ENCODE measurements around the gene PKMYT1. TPM values are rescaled to one million over a fixed set of nuclear protein-coding genes. Genes with fewer than 3 reads are reported as not detected.
A peak's percentile ranks its signal among the peaks of the same experiment; 100 is the strongest.

The PKMYT1 gene
- total and polyA plus RNA-seq, 2 experiments from 2014 or later = 90.9 to 100 TPM

DNA sequence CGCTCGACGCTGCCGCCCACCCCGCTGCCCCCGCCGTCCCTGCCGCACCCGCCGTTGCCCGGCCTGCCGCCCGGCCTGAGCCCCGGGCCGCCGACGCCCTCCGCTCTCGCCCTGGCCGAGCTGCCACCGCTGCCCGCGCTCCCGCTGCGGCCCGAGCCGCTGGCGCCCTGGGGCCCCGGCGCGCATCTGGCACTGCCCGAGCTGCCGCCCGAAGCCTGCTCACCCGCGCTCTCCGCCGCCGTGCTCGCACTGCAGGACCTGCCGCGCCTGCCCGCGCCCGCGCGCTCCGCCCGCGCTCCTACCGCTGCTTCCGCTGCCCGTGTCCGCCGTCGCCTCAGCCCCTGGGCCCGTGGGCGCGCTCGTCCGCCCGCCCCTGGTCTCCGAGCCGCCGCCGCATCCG is 24.1 kb upstream of the PKMYT1 start:
- no peaks in the 10 kb centered on the region for H3K27me3 ChIP-seq (ENCODE audit: insufficient read depth)
- peaks cover 37% of the 10 kb centered on the region for H3K4me1 ChIP-seq (ENCODE audit: insufficient read depth)
- peak overlapping the region; percentile 82; the same call in 2 of the 3 replicates for H3K4me3 Mint-ChIP-seq
- H3K27me3 Mint-ChIP-seq (ENCODE audit: insufficient read depth, low read depth, poor library complexity) = peaks cover 22% of the 10 kb centered on the region
- TF ChIP-seq CREB1 (CRISPR knock-in tag; IDR thresholded peaks at IDR 0.05; ENCODE audit: low read depth) = no peak
- no peak for TF ChIP-seq STAT1 (IDR thresholded peaks at IDR 0.05; ENCODE audit: unreplicated experiment)
- TF ChIP-seq EZH2phosphoT487 (IDR thresholded peaks at IDR 0.05; ENCODE audit: unreplicated experiment) = no peak
- TF ChIP-seq, protein P1, sequence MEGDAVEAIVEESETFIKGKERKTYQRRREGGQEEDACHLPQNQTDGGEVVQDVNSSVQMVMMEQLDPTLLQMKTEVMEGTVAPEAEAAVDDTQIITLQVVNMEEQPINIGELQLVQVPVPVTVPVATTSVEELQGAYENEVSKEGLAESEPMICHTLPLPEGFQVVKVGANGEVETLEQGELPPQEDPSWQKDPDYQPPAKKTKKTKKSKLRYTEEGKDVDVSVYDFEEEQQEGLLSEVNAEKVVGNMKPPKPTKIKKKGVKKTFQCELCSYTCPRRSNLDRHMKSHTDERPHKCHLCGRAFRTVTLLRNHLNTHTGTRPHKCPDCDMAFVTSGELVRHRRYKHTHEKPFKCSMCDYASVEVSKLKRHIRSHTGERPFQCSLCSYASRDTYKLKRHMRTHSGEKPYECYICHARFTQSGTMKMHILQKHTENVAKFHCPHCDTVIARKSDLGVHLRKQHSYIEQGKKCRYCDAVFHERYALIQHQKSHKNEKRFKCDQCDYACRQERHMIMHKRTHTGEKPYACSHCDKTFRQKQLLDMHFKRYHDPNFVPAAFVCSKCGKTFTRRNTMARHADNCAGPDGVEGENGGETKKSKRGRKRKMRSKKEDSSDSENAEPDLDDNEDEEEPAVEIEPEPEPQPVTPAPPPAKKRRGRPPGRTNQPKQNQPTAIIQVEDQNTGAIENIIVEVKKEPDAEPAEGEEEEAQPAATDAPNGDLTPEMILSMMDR (conservative IDR thresholded peaks at IDR 0.05; ENCODE audit: low read depth in 2 of 2) = no peak
- no peak for TF ChIP-seq REST (IDR thresholded peaks at IDR 0.05; ENCODE audit: unreplicated experiment)
- no peak for TF ChIP-seq ZNF114 (CRISPR knock-in tag; IDR thresholded peaks at IDR 0.05)
- TF ChIP-seq, protein P2, sequence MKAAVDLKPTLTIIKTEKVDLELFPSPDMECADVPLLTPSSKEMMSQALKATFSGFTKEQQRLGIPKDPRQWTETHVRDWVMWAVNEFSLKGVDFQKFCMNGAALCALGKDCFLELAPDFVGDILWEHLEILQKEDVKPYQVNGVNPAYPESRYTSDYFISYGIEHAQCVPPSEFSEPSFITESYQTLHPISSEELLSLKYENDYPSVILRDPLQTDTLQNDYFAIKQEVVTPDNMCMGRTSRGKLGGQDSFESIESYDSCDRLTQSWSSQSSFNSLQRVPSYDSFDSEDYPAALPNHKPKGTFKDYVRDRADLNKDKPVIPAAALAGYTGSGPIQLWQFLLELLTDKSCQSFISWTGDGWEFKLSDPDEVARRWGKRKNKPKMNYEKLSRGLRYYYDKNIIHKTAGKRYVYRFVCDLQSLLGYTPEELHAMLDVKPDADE (IDR thresholded peaks at IDR 0.05) = no peak
- no peak for TF ChIP-seq EZH2 (IDR thresholded peaks at IDR 0.05; ENCODE audit: low read depth, unreplicated experiment)
- TF ChIP-seq POLR2AphosphoS5 (IDR thresholded peaks at IDR 0.05; ENCODE audit: low read depth) = no peak
- TF ChIP-seq ZNF462 (CRISPR knock-in tag; IDR thresholded peaks at IDR 0.05) = no peak
- no peak for TF ChIP-seq JUNB (IDR thresholded peaks at IDR 0.05; ENCODE audit: unreplicated experiment)
- no peak for TF ChIP-seq ZNF331 (CRISPR knock-in tag; IDR thresholded peaks at IDR 0.05; ENCODE audit: low read depth)
- no peak for TF ChIP-seq NANOG (IDR thresholded peaks at IDR 0.05; ENCODE audit: borderline replicate concordance)
- no peaks in the 10 kb centered on the region for H3K9me3 Mint-ChIP-seq
- DNase-seq (ENCODE audit: low spot score) (no peak), ATAC-seq (no peak)
- H2AFZ ChIP-seq = no peak overlapping the region
- no peaks in the 10 kb centered on the region for H3K36me3 ChIP-seq (ENCODE audit: insufficient read depth)
- H4K20me1 ChIP-seq (replicated peaks; ENCODE audit: insufficient read depth) = no peaks in the 10 kb centered on the region
- no peak overlapping the region for H3K27ac ChIP-seq (ENCODE audit: low read depth)
- no peaks in the 10 kb centered on the region for H3K79me2 ChIP-seq (replicated peaks; ENCODE audit: insufficient read depth)
- no peak overlapping the region for H3K4me3 ChIP-seq
- no peak overlapping the region for H3K27ac Mint-ChIP-seq
- H3K36me3 Mint-ChIP-seq (ENCODE audit: low read depth) = peaks cover 13% of the 10 kb centered on the region
- peaks cover 35% of the 10 kb centered on the region for H3K4me1 Mint-ChIP-seq
- H3K9me2 ChIP-seq (ENCODE audit: insufficient read depth) = no peaks in the 10 kb centered on the region
- H3K4me2 ChIP-seq = no peak overlapping the region
- peaks cover 25% of the 10 kb centered on the region for H3F3A ChIP-seq (replicated peaks; ENCODE audit: low read depth)

Data from GM23338 (cell line).